ENCODE measurements around the gene ZNF462. TPM values are rescaled to one million over a fixed set of nuclear protein-coding genes. Genes with fewer than 3 reads are reported as not detected.

The ZNF462 gene
- total and polyA plus RNA-seq, 2 experiments from 2014 or later, result 40.0 to 101 TPM

DNA sequence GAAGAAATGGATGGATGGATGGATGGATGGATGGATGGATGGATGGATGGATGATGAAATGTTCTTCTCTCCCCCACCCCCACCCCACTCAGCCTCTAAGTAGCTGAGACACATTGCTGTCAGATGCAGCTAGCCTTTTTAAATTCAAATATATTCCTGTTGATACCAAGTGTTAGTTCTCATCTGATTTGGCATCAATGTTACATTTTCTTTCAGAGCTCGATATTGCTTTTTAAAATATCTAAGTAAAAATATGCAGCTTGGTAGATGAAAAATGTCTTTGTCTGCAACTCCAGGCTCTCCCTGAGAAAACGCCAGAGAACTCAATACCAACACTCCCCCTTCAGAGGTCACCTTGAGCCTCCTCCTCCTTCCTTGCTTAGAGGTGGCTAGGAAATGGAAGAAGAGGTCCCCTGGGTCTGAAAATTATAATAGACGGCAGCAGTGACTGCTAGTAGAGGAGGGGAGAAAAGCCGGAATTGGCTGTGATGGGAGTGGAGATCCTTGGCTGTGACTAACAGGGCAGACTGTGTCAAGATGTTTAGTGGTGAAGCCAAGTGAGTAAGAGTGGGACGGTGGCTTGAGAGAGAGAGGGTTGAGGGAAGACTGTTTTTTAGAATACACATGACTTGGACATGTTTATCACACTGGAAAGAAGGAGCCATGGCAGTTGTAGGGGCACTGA is 156.0 kb downstream of the ZNF462 start (continued):
- TF ChIP-seq, protein P1, sequence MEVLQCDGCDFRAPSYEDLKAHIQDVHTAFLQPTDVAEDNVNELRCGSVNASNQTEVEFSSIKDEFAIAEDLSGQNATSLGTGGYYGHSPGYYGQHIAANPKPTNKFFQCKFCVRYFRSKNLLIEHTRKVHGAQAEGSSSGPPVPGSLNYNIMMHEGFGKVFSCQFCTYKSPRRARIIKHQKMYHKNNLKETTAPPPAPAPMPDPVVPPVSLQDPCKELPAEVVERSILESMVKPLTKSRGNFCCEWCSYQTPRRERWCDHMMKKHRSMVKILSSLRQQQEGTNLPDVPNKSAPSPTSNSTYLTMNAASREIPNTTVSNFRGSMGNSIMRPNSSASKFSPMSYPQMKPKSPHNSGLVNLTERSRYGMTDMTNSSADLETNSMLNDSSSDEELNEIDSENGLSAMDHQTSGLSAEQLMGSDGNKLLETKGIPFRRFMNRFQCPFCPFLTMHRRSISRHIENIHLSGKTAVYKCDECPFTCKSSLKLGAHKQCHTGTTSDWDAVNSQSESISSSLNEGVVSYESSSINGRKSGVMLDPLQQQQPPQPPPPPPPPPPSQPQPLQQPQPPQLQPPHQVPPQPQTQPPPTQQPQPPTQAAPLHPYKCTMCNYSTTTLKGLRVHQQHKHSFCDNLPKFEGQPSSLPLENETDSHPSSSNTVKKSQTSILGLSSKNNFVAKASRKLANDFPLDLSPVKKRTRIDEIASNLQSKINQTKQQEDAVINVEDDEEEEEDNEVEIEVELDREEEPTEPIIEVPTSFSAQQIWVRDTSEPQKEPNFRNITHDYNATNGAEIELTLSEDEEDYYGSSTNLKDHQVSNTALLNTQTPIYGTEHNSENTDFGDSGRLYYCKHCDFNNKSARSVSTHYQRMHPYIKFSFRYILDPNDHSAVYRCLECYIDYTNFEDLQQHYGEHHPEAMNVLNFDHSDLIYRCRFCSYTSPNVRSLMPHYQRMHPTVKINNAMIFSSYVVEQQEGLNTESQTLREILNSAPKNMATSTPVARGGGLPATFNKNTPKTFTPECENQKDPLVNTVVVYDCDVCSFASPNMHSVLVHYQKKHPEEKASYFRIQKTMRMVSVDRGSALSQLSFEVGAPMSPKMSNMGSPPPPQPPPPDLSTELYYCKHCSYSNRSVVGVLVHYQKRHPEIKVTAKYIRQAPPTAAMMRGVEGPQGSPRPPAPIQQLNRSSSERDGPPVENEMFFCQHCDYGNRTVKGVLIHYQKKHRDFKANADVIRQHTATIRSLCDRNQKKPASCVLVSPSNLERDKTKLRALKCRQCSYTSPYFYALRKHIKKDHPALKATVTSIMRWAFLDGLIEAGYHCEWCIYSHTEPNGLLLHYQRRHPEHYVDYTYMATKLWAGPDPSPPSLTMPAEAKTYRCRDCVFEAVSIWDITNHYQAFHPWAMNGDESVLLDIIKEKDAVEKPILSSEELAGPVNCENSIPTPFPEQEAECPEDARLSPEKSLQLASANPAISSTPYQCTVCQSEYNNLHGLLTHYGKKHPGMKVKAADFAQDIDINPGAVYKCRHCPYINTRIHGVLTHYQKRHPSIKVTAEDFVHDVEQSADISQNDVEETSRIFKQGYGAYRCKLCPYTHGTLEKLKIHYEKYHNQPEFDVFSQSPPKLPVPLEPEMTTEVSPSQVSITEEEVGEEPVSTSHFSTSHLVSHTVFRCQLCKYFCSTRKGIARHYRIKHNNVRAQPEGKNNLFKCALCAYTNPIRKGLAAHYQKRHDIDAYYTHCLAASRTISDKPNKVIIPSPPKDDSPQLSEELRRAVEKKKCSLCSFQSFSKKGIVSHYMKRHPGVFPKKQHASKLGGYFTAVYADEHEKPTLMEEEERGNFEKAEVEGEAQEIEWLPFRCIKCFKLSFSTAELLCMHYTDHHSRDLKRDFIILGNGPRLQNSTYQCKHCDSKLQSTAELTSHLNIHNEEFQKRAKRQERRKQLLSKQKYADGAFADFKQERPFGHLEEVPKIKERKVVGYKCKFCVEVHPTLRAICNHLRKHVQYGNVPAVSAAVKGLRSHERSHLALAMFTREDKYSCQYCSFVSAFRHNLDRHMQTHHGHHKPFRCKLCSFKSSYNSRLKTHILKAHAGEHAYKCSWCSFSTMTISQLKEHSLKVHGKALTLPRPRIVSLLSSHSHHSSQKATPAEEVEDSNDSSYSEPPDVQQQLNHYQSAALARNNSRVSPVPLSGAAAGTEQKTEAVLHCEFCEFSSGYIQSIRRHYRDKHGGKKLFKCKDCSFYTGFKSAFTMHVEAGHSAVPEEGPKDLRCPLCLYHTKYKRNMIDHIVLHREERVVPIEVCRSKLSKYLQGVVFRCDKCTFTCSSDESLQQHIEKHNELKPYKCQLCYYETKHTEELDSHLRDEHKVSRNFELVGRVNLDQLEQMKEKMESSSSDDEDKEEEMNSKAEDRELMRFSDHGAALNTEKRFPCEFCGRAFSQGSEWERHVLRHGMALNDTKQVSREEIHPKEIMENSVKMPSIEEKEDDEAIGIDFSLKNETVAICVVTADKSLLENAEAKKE (CRISPR knock-in tag; IDR thresholded peaks at IDR 0.05), result no peak
- TF ChIP-seq, protein P2, sequence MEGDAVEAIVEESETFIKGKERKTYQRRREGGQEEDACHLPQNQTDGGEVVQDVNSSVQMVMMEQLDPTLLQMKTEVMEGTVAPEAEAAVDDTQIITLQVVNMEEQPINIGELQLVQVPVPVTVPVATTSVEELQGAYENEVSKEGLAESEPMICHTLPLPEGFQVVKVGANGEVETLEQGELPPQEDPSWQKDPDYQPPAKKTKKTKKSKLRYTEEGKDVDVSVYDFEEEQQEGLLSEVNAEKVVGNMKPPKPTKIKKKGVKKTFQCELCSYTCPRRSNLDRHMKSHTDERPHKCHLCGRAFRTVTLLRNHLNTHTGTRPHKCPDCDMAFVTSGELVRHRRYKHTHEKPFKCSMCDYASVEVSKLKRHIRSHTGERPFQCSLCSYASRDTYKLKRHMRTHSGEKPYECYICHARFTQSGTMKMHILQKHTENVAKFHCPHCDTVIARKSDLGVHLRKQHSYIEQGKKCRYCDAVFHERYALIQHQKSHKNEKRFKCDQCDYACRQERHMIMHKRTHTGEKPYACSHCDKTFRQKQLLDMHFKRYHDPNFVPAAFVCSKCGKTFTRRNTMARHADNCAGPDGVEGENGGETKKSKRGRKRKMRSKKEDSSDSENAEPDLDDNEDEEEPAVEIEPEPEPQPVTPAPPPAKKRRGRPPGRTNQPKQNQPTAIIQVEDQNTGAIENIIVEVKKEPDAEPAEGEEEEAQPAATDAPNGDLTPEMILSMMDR (conservative IDR thresholded peaks at IDR 0.05; ENCODE audit: low read depth in 2 of 2), result no peak
- no peak for TF ChIP-seq NANOG (IDR thresholded peaks at IDR 0.05; ENCODE audit: borderline replicate concordance)

DNA sequence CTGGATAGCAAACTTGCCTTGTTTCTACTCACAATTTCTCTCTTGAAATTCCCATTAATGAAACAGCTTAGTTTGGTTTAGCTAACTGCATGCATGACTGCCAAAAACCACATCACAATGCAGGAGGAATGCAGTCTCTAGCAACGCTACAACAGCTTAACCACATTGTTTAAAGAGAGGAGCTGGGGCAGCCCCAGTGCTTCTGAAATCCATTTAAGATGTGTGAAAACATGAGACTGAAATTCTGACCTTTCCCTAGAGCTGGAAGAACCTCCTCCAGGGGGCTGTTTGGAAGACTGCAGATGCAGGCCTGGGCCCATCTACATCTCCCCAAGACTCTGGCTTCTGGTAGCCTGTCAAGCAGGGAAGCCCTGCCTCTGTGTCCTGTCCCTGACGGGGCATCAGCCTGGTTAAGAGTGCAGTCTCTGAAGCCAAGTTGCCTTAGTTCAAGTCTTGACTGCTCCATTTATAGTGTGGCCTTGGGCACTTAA is 157.1 kb downstream of the ZNF462 start:
- peak; percentile 56 for DNase-seq (ENCODE audit: low spot score)
- no peak overlapping the region for H3K4me3 Mint-ChIP-seq
- Histone ChIP-seq H3K36me3 (ENCODE audit: insufficient read depth) (no peaks in the 10 kb centered on the region), H3K27me3 (ENCODE audit: insufficient read depth) (no peaks in the 10 kb centered on the region), H3F3A (replicated peaks; ENCODE audit: low read depth) (no peaks in the 10 kb centered on the region), H3K9me2 (ENCODE audit: insufficient read depth) (peaks cover 6% of the 10 kb centered on the region), H3K4me3 (no peak overlapping the region), H4K20me1 (replicated peaks; ENCODE audit: insufficient read depth) (no peaks in the 10 kb centered on the region), H3K4me2 (no peak overlapping the region), H3K4me1 (ENCODE audit: insufficient read depth) (no peaks in the 10 kb centered on the region; the same call in 1 of the 2 replicates), H2AFZ (no peak overlapping the region), H3K27ac (ENCODE audit: low read depth) (no peak overlapping the region), H3K79me2 (replicated peaks; ENCODE audit: insufficient read depth) (no peaks in the 10 kb centered on the region)
- peaks cover 9% of the 10 kb centered on the region for H3K9me3 Mint-ChIP-seq
- TF ChIP-seq, protein P3, sequence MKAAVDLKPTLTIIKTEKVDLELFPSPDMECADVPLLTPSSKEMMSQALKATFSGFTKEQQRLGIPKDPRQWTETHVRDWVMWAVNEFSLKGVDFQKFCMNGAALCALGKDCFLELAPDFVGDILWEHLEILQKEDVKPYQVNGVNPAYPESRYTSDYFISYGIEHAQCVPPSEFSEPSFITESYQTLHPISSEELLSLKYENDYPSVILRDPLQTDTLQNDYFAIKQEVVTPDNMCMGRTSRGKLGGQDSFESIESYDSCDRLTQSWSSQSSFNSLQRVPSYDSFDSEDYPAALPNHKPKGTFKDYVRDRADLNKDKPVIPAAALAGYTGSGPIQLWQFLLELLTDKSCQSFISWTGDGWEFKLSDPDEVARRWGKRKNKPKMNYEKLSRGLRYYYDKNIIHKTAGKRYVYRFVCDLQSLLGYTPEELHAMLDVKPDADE (IDR thresholded peaks at IDR 0.05), result no peak
- ATAC-seq, result peak; percentile 77
- H3K27me3 Mint-ChIP-seq (ENCODE audit: insufficient read depth, low read depth, poor library complexity), result peaks cover 3% of the 10 kb centered on the region
- peaks cover 4% of the 10 kb centered on the region; the same call in 1 of the 3 replicates for H3K36me3 Mint-ChIP-seq (ENCODE audit: low read depth)
- H3K4me1 Mint-ChIP-seq, result peaks cover 10% of the 10 kb centered on the region
- H3K27ac Mint-ChIP-seq, result no peak overlapping the region
